IMR-90 (cell line): ENCODE results near the gene MUC5AC. TPM values are rescaled to one million over a fixed set of nuclear protein-coding genes. Genes with fewer than 3 reads are reported as not detected.

Experiments used
- ATAC-seq: fragments of 200-7000 bp; cut with Tn5 transposase; 2 replicates; pipeline ENCODE4 v1.9.1; 2020; ENCODE audit warnings: low read depth, mild to moderate bottlenecking, moderate library complexity
- BruUV-seq: library from RNA; stranded (reverse); fragments of 400-500 nt; replicated peaks from 2 replicates; lab custom pipeline; 2021; lab: Mats Ljungman, UMichigan
- CTCF ChIA-PET: fragments of 300-600 bp; formaldehyde crosslinking; extraction: SDS; loops from one replicate; lab custom pipeline; 2021; ENCODE audit warnings: antibody characterized with exemption; lab: Yijun Ruan, JAX
- POLR2A ChIA-PET: fragments of 300-600 bp; sonication (Branson Sonifier 250); formaldehyde crosslinking; loops from one replicate; lab custom pipeline; 2022; ENCODE audit warnings: antibody characterized with exemption; ENCODE audit not compliant: unreplicated experiment; lab: Charles Lee
- DNase-seq: peaks from one replicate; pipeline ENCODE4 v3.0.0; 2013
- H2AFZ ChIP-seq: replicated peaks from 2 replicates; pipeline ENCODE3; 2013; ENCODE audit warnings: low read length, mild to moderate bottlenecking; ENCODE audit not compliant: poor library complexity
- H2AK5ac ChIP-seq: 2 replicates; pipeline ENCODE4 v1.6.1; 2013; ENCODE audit warnings: low read depth, low read length, inconsistent platforms
- H2AK9ac ChIP-seq: replicated peaks from 2 replicates; pipeline ENCODE3; 2013; ENCODE audit warnings: mild to moderate bottlenecking, low read depth, low read length, moderate library complexity; ENCODE audit not compliant: poor library complexity
- H2BK120ac ChIP-seq: 2 replicates; pipeline ENCODE4 v1.6.1; 2013; ENCODE audit warnings: low read depth, low read length, inconsistent platforms
- H2BK15ac ChIP-seq: 3 replicates; pipeline ENCODE4 v1.6.1; 2013; ENCODE audit warnings: low read depth, low read length, inconsistent platforms
- H2BK20ac ChIP-seq: 2 replicates; pipeline ENCODE4 v1.6.1; 2013; ENCODE audit warnings: low read depth, mild to moderate bottlenecking, inconsistent platforms, low read length, moderate library complexity
- H2BK5ac ChIP-seq: 2 replicates; pipeline ENCODE4 v1.6.1; 2013; ENCODE audit warnings: mild to moderate bottlenecking, low read depth, low read length, inconsistent platforms; ENCODE audit not compliant: poor library complexity, severe bottlenecking
- H3K14ac ChIP-seq: replicated peaks from 2 replicates; pipeline ENCODE4 v1.6.1; 2013; ENCODE audit warnings: low read depth, low read length, inconsistent platforms
- H3K18ac ChIP-seq: 2 replicates; pipeline ENCODE4 v1.6.1; 2013; ENCODE audit warnings: low read depth, low read length, control low read depth
- H3K23ac ChIP-seq: 2 replicates; pipeline ENCODE4 v1.6.1; 2013; ENCODE audit warnings: low read depth, low read length, inconsistent platforms
- H3K27ac ChIP-seq: 2 replicates; pipeline ENCODE4 v1.5.1; 2013; ENCODE audit warnings: mild to moderate bottlenecking, control low read depth, low read length; ENCODE audit not compliant: insufficient read depth
- H3K27me3 ChIP-seq: 2 replicates; pipeline ENCODE4 v1.6.1; 2013; ENCODE audit warnings: low read length; ENCODE audit not compliant: control insufficient read depth, insufficient read depth
- H3K36me3 ChIP-seq: 2 replicates; pipeline ENCODE4 v1.6.1; 2013; ENCODE audit warnings: low read length, mixed read lengths; ENCODE audit not compliant: control insufficient read depth, insufficient read depth
- H3K4ac ChIP-seq: 2 replicates; pipeline ENCODE4 v1.6.1; 2013; ENCODE audit warnings: low read depth, low read length, inconsistent platforms
- H3K4me1 ChIP-seq: 2 replicates; pipeline ENCODE4 v1.6.1; 2013; ENCODE audit warnings: low read length, mixed read lengths; ENCODE audit not compliant: control insufficient read depth, insufficient read depth
- H3K4me2 ChIP-seq: 2 replicates; pipeline ENCODE4 v1.6.1; 2013; ENCODE audit warnings: low read depth, mild to moderate bottlenecking, control low read depth, low read length, moderate library complexity
- H3K4me3 ChIP-seq: 2 replicates; pipeline ENCODE4 v1.5.1; 2013; ENCODE audit warnings: low read depth, mild to moderate bottlenecking, control low read depth, low read length, moderate library complexity; ENCODE audit not compliant: insufficient read depth
- H3K56ac ChIP-seq: 2 replicates; pipeline ENCODE4 v1.6.1; 2013; ENCODE audit warnings: low read length, inconsistent platforms; ENCODE audit not compliant: insufficient read depth; ENCODE audit errors: extremely low read depth
- H3K79me1 ChIP-seq, 2 experiments: 2 replicates each; pipeline ENCODE4 v1.6.1; 2013; ENCODE audit warnings: low read length in 2 of 2, inconsistent platforms in 1 of 2, low read depth in 1 of 2
- H3K9ac ChIP-seq: 2 replicates; pipeline ENCODE4 v1.6.1; 2013; ENCODE audit warnings: low read depth, low read length, control low read depth
- H3K9me1 ChIP-seq: 2 replicates; pipeline ENCODE4 v1.6.1; 2013; ENCODE audit warnings: low read length, inconsistent platforms; ENCODE audit not compliant: insufficient read depth
- H3K9me3 ChIP-seq: 2 replicates; pipeline ENCODE4 v1.6.1; 2013; ENCODE audit warnings: low read length; ENCODE audit not compliant: control insufficient read depth, insufficient read depth
- H4K20me1 ChIP-seq: 2 replicates; pipeline ENCODE4 v1.6.1; 2013; ENCODE audit warnings: low read length, inconsistent platforms; ENCODE audit not compliant: insufficient read depth
- H4K5ac ChIP-seq: 2 replicates; pipeline ENCODE4 v1.6.1; 2013; ENCODE audit warnings: mild to moderate bottlenecking, low read depth, low read length, control low read depth
- H4K8ac ChIP-seq, 2 experiments: 2 replicates each; pipeline ENCODE4 v1.6.1; 2013; ENCODE audit warnings: low read depth in 2 of 2, low read length in 2 of 2, control low read depth in 1 of 2, inconsistent platforms in 1 of 2
- H4K91ac ChIP-seq: 2 replicates; pipeline ENCODE4 v1.6.1; 2013; ENCODE audit warnings: low read depth, low read length, inconsistent platforms; ENCODE audit not compliant: insufficient read depth
- CEBPB ChIP-seq: IDR thresholded peaks from 2 replicates; pipeline ENCODE4 v1.6.1; 2012; ENCODE audit warnings: low read depth, low read length, improper control_type of control experiment
- CHD1 ChIP-seq: IDR thresholded peaks from 2 replicates; pipeline ENCODE4 v1.6.1; 2012; ENCODE audit warnings: low read depth, low read length, improper control_type of control experiment
- MAFK ChIP-seq: IDR thresholded peaks from 2 replicates; pipeline ENCODE4 v1.6.1; 2012; ENCODE audit warnings: low read depth, low read length, improper control_type of control experiment
- MAZ ChIP-seq: IDR thresholded peaks from 2 replicates; pipeline ENCODE4 v1.6.1; 2012; ENCODE audit warnings: low read depth, mild to moderate bottlenecking, low read length, improper control_type of control experiment, moderate library complexity, borderline replicate concordance
- NFE2L2 ChIP-seq: fragments of 150-350 bp; IDR thresholded peaks from 2 replicates; pipeline ENCODE4 v1.6.1; 2016; ENCODE audit warnings: low read depth, mild to moderate bottlenecking, low read length
- POLR2A ChIP-seq: IDR thresholded peaks from 2 replicates; pipeline ENCODE4 v1.6.1; 2012; ENCODE audit warnings: mild to moderate bottlenecking, low read depth, low read length
- RCOR1 ChIP-seq: IDR thresholded peaks from 2 replicates; pipeline ENCODE4 v1.6.1; 2012; ENCODE audit warnings: mild to moderate bottlenecking, low read length, improper control_type of control experiment; ENCODE audit not compliant: insufficient replicate concordance
- RFX5 ChIP-seq: IDR thresholded peaks from 2 replicates; pipeline ENCODE4 v1.8.0; 2012; ENCODE audit warnings: low read depth, mild to moderate bottlenecking, low read length, moderate library complexity
- USF2 ChIP-seq: fragments of 150-350 bp; IDR thresholded peaks from 2 replicates; pipeline ENCODE4 v1.6.1; 2017; ENCODE audit warnings: mild to moderate bottlenecking, antibody characterized with exemption, low read length, low read depth
- WGBS, 2 experiments: methylation state at CpG; one replicate each; pipeline versions ENCODE4 v1.1.5 to v1.1.7; 2013; ENCODE audit warnings: missing lambda C conversion rate in 2 of 2; ENCODE audit not compliant: insufficient read length in 1 of 2; ENCODE audit errors: extremely low coverage in 2 of 2; 5-methylcytosine and 5-hydroxymethylcytosine counted together
- dilution Hi-C: fragments of 300-500 bp; cut with HindIII; formaldehyde crosslinking; loops from one replicate; pipeline ENCODE4 v1.14.3; 2018; ENCODE audit warnings: low sequenced_read_pairs; ENCODE audit not compliant: unreplicated experiment
- in situ Hi-C: fragments of 300-500 bp; cut with MboI; formaldehyde crosslinking; loops from 3 replicates; pipeline ENCODE4 v1.14.3; 2019; ENCODE audit warnings: low sequenced_read_pairs, inconsistent platforms, mixed read lengths
- intact Hi-C: fragments of 100-400 bp; cut with micrococcal nuclease; formaldehyde crosslinking; loops from 2 replicates; pipeline ENCODE4 v1.10.0; 2022
- polyA plus RNA-seq, 3 experiments: library from polyadenylated mRNA; depleted of rRNA; stranded (reverse); fragments of >200 nt; gene quantifications; 2 replicates each; pipeline ENCODE4 v1.2.3, GENCODE V29; 2012; ENCODE audit warnings: low replicate concordance in 1 of 3
- total RNA-seq: library from RNA; depleted of rRNA; stranded (reverse); fragments of >200 nt; gene quantifications from 2 replicates; pipeline ENCODE4 v1.2.3, GENCODE V29; 2012

The MUC5AC gene
- total and polyA plus RNA-seq, 2 of the 4 experiments (the other 2 are of a cell fraction): 0.02 TPM; not detected in 1

DNA sequence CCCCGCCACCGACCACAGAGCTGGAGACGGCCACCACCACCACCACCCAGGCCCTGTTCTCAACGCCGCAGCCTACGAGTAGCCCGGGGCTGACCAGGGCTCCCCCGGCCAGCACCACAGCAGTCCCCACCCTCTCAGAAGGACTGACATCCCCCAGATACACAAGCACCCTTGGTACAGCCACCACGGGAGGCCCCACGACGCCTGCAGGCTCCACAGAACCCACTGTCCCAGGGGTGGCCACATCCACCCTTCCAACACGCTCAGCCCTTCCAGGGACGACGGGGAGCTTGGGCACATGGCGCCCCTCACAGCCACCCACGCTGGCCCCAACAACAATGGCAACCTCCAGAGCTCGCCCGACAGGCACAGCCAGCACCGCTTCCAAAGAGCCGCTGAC is 84.0 kb downstream of the MUC5AC start:
- no peak overlapping the region for H2BK120ac ChIP-seq
- H4K20me1 ChIP-seq: no peaks in the 10 kb centered on the region
- no peak overlapping the region for H3K4me3 ChIP-seq
- POLR2A ChIA-PET: no interaction called here
- H3K27me3 ChIP-seq: no peaks in the 10 kb centered on the region; the same call in 1 of the 2 replicates
- dilution Hi-C loops (no loop called here), in situ Hi-C loops (no loop called here), intact Hi-C loops (no loop called here)
- no peak overlapping the region for H3K4me2 ChIP-seq
- H2AFZ ChIP-seq: no peak overlapping the region
- H3K36me3 ChIP-seq: no peaks in the 10 kb centered on the region
- no peak overlapping the region for H3K56ac ChIP-seq
- H2AK5ac ChIP-seq: no peak overlapping the region
- no peak overlapping the region for H3K23ac ChIP-seq
- no peak overlapping the region for H2BK5ac ChIP-seq
- no peak overlapping the region for H4K91ac ChIP-seq
- H3K27ac ChIP-seq: no peak overlapping the region
- H3K4ac ChIP-seq: no peak overlapping the region
- H2BK20ac ChIP-seq: no peak overlapping the region
- WGBS, 2 experiments: 76% methylated on average over 8 of the region's 20 CpGs; no CpG with 5 or more reads in 1 of the 2 experiments
- ATAC-seq (no peak), DNase-seq (no peak)
- no peak overlapping the region for H3K9ac ChIP-seq
- H2AK9ac ChIP-seq: no peak overlapping the region
- H2BK15ac ChIP-seq: no peak overlapping the region
- H4K8ac ChIP-seq: no peak overlapping the region
- BruUV-seq: no TSS peak
- H3K9me3 ChIP-seq: peaks cover 18% of the 10 kb centered on the region; the same call in 1 of the 2 replicates
- no peak overlapping the region for H4K5ac ChIP-seq
- no peaks in the 10 kb centered on the region for H3K4me1 ChIP-seq
- CTCF ChIA-PET: no interaction called here
- H3K79me1 ChIP-seq: no peaks in the 10 kb centered on the region
- TF ChIP-seq CHD1 (no peak), USF2 (no peak), MAFK (no peak), RFX5 (no peak), NFE2L2 (no peak), CEBPB (no peak), MAZ (no peak), RCOR1 (no peak), POLR2A (no peak)
- H3K14ac ChIP-seq: no peak overlapping the region
- no peaks in the 10 kb centered on the region for H3K9me1 ChIP-seq
- H3K18ac ChIP-seq: no peak overlapping the region
